HEK293 (cell line): ENCODE measurements around the gene TPRG1.

Experiments used
- CTCF ChIA-PET: fragments of 350-600 bp; formaldehyde crosslinking; extraction: SDS; loops from one replicate; lab custom pipeline; 2021; ENCODE audit warnings: antibody characterized with exemption; lab: Yijun Ruan, JAX
- POLR2A ChIA-PET: fragments of 300-600 bp; formaldehyde crosslinking; extraction: SDS; loops from one replicate; lab custom pipeline; 2020; ENCODE audit warnings: antibody characterized with exemption, inconsistent platforms; lab: Yijun Ruan, JAX
- H3K27ac ChIP-seq: fragments of 200-500 bp; sonication (Bioruptor generic); 2 replicates; pipeline ENCODE4 v1.5.1; 2014; ENCODE audit warnings: low read depth, low read length, control low read depth, inconsistent platforms; ENCODE audit errors: extremely low read depth
- H3K36me3 ChIP-seq, 2 experiments: fragments of 200-500 bp in 1 of 2; sonication (Bioruptor generic) in 1 of 2; 1 replicate in 1 of 2; 2 replicates in 1 of 2; pipeline ENCODE4 v1.5.1; 2014 to 2017; ENCODE audit warnings: inconsistent platforms in 2 of 2, low read length in 2 of 2; ENCODE audit not compliant: control insufficient read depth in 2 of 2, insufficient read depth in 1 of 2
- H3K4me1 ChIP-seq: fragments of 200-500 bp; sonication (Bioruptor generic); 2 replicates; pipeline ENCODE4 v1.5.1; 2014; ENCODE audit warnings: mild to moderate bottlenecking, low read length, inconsistent platforms; ENCODE audit not compliant: control insufficient read depth, insufficient read depth
- H3K4me3 ChIP-seq: 2 replicates; pipeline ENCODE4 v1.5.1; 2011; ENCODE audit warnings: low read depth, mild to moderate bottlenecking, control low read depth, low read length, moderate library complexity
- H3K9me3 ChIP-seq: fragments of 200-500 bp; sonication (Bioruptor generic); 2 replicates; pipeline ENCODE4 v1.5.1; 2014; ENCODE audit warnings: low read depth, low read length, inconsistent platforms; ENCODE audit not compliant: control insufficient read depth, insufficient read depth
- HIC1 ChIP-seq: fragments of 450-650 bp; formaldehyde crosslinking; IDR thresholded peaks from 2 replicates; pipeline ENCODE4 v1.5.1; 2016; ENCODE audit warnings: missing biosample characterization, missing genetic modification characterization
- KLF16 ChIP-seq: fragments of 450-650 bp; formaldehyde crosslinking; IDR thresholded peaks from 2 replicates; pipeline ENCODE4 v1.5.1; 2017; ENCODE audit warnings: missing biosample characterization, missing genetic modification characterization
- KLF17 ChIP-seq: fragments of 450-650 bp; formaldehyde crosslinking; IDR thresholded peaks from 2 replicates; pipeline ENCODE4 v1.5.1; 2016; ENCODE audit warnings: missing biosample characterization, missing genetic modification characterization
- KLF8 ChIP-seq: fragments of 450-650 bp; formaldehyde crosslinking; IDR thresholded peaks from 2 replicates; pipeline ENCODE4 v1.5.1; 2016; ENCODE audit warnings: missing biosample characterization, missing genetic modification characterization
- MZF1 ChIP-seq: fragments of 450-650 bp; formaldehyde crosslinking; IDR thresholded peaks from 2 replicates; pipeline ENCODE4 v1.5.1; 2017; ENCODE audit warnings: missing biosample characterization, missing genetic modification characterization, borderline replicate concordance
- RBAK ChIP-seq: fragments of 450-650 bp; formaldehyde crosslinking; IDR thresholded peaks from 2 replicates; pipeline ENCODE4 v1.5.1; 2016; ENCODE audit warnings: missing biosample characterization, missing genetic modification characterization
- SP2 ChIP-seq: fragments of 450-650 bp; formaldehyde crosslinking; IDR thresholded peaks from 2 replicates; pipeline ENCODE4 v1.5.1; 2016; ENCODE audit warnings: missing biosample characterization, missing genetic modification characterization
- ZBTB8A ChIP-seq: fragments of 450-650 bp; formaldehyde crosslinking; IDR thresholded peaks from 2 replicates; pipeline ENCODE4 v1.5.1; 2016; ENCODE audit warnings: missing biosample characterization, missing genetic modification characterization
- ZFP37 ChIP-seq: fragments of 450-650 bp; formaldehyde crosslinking; IDR thresholded peaks from 2 replicates; pipeline ENCODE4 v1.5.1; 2016; ENCODE audit warnings: missing biosample characterization, missing genetic modification characterization
- ZFP41 ChIP-seq: fragments of 450-650 bp; formaldehyde crosslinking; IDR thresholded peaks from 2 replicates; pipeline ENCODE4 v1.5.1; 2016; ENCODE audit warnings: missing biosample characterization, missing genetic modification characterization, borderline replicate concordance
- ZIC2 ChIP-seq: fragments of 450-650 bp; formaldehyde crosslinking; IDR thresholded peaks from 2 replicates; pipeline ENCODE4 v1.5.1; 2016; ENCODE audit warnings: missing biosample characterization, missing genetic modification characterization
- ZNF138 ChIP-seq: fragments of 450-650 bp; formaldehyde crosslinking; IDR thresholded peaks from 2 replicates; pipeline ENCODE4 v1.5.1; 2016; ENCODE audit warnings: missing biosample characterization, missing genetic modification characterization, borderline replicate concordance
- ZNF157 ChIP-seq: fragments of 450-650 bp; formaldehyde crosslinking; IDR thresholded peaks from 2 replicates; pipeline ENCODE4 v1.5.1; 2016; ENCODE audit warnings: missing biosample characterization, missing genetic modification characterization
- ZNF248 ChIP-seq: fragments of 450-650 bp; formaldehyde crosslinking; IDR thresholded peaks from 2 replicates; pipeline ENCODE4 v1.5.1; 2017; ENCODE audit warnings: missing biosample characterization, missing genetic modification characterization
- ZNF354C ChIP-seq: fragments of 450-650 bp; formaldehyde crosslinking; IDR thresholded peaks from 2 replicates; pipeline ENCODE4 v1.5.1; 2016; ENCODE audit warnings: missing biosample characterization, missing genetic modification characterization, low read depth, borderline replicate concordance
- ZNF514 ChIP-seq: fragments of 450-650 bp; formaldehyde crosslinking; IDR thresholded peaks from 2 replicates; pipeline ENCODE4 v1.5.1; 2016; ENCODE audit warnings: missing biosample characterization, missing genetic modification characterization
- ZNF549 ChIP-seq: fragments of 450-650 bp; IDR thresholded peaks from 2 replicates; pipeline ENCODE4 v1.5.1; 2018; ENCODE audit warnings: missing biosample characterization, missing genetic modification characterization, mild to moderate bottlenecking, inconsistent platforms, moderate library complexity
- ZNF585B ChIP-seq: fragments of 450-650 bp; formaldehyde crosslinking; IDR thresholded peaks from 2 replicates; pipeline ENCODE4 v1.5.1; 2016; ENCODE audit warnings: missing biosample characterization, missing genetic modification characterization
- ZNF629 ChIP-seq: fragments of 450-650 bp; formaldehyde crosslinking; IDR thresholded peaks from 2 replicates; pipeline ENCODE4 v1.5.1; 2017; ENCODE audit warnings: missing biosample characterization, missing genetic modification characterization
- ZNF701 ChIP-seq: fragments of 450-650 bp; formaldehyde crosslinking; IDR thresholded peaks from 2 replicates; pipeline ENCODE4 v1.5.1; 2016; ENCODE audit warnings: missing biosample characterization, missing genetic modification characterization
- ZNF777 ChIP-seq: fragments of 450-650 bp; formaldehyde crosslinking; IDR thresholded peaks from 2 replicates; pipeline ENCODE4 v1.5.1; 2017; ENCODE audit warnings: missing biosample characterization, missing genetic modification characterization, borderline replicate concordance
- ZNF792 ChIP-seq: fragments of 450-650 bp; formaldehyde crosslinking; IDR thresholded peaks from 2 replicates; pipeline ENCODE4 v1.5.1; 2016; ENCODE audit warnings: missing biosample characterization, missing genetic modification characterization
- ZNF837 ChIP-seq: fragments of 450-650 bp; formaldehyde crosslinking; IDR thresholded peaks from 2 replicates; pipeline ENCODE4 v1.5.1; 2016; ENCODE audit warnings: missing biosample characterization, missing genetic modification characterization
- ZNF843 ChIP-seq: fragments of 450-650 bp; formaldehyde crosslinking; IDR thresholded peaks from 2 replicates; pipeline ENCODE4 v1.5.1; 2016; ENCODE audit warnings: missing biosample characterization, missing genetic modification characterization
- ZSCAN23 ChIP-seq: fragments of 450-650 bp; formaldehyde crosslinking; IDR thresholded peaks from 2 replicates; pipeline ENCODE4 v1.5.1; 2016; ENCODE audit warnings: missing biosample characterization, missing genetic modification characterization

The TPRG1 gene

GRCh38 chr3:189139611-189139940, 32.2 kb upstream of the TPRG1 start:
- TF ChIP-seq KLF16 (tag by site-specific recombination) (no peak), ZNF777 (no peak), ZIC2 (tag by site-specific recombination) (no peak), SP2 (tag by site-specific recombination) (no peak), KLF8 (tag by site-specific recombination) (no peak), ZNF837 (no peak), ZFP41 (tag by site-specific recombination) (no peak), ZBTB8A (tag by site-specific recombination) (no peak), ZNF792 (tag by site-specific recombination) (no peak)
- H3K4me1 ChIP-seq = no peaks in the 10 kb centered on the region
- CTCF ChIA-PET = interaction anchor here (0.6 to 1.6 kb wide), 3 partner anchors 9 to 1906 kb away, joined by 3 to 5 read pairs (median 3); no protein-coding TSS in a partner anchor
- H3K4me3 ChIP-seq = no peak overlapping the region
- no peaks in the 10 kb centered on the region for H3K36me3 ChIP-seq
- H3K27ac ChIP-seq = no peak overlapping the region
- POLR2A ChIA-PET = no interaction called here
- H3K9me3 ChIP-seq = no peaks in the 10 kb centered on the region

- Histone ChIP-seq H3K4me1 (no peaks in the 10 kb centered on the region), H3K9me3 (no peaks in the 10 kb centered on the region), H3K4me3 (no peak overlapping the region), H3K36me3 (no peaks in the 10 kb centered on the region), H3K27ac (no peak overlapping the region)
- POLR2A ChIA-PET = no interaction called here
- TF ChIP-seq ZNF843 (tag by site-specific recombination) (no peak), ZNF354C (tag by site-specific recombination) (no peak), RBAK (no peak), ZNF701 (no peak), ZSCAN23 (tag by site-specific recombination) (no peak)
- CTCF ChIA-PET = interaction anchor here (2.1 kb wide), 1 partner anchor 188 kb away, joined by 8 read pairs; no protein-coding TSS in a partner anchor
Measured at GRCh38 chr3:189142527-189142926, 29.2 kb upstream of the TPRG1 start.

GRCh38 chr3:189143321-189143720, 28.4 kb upstream of the TPRG1 start:
- POLR2A ChIA-PET = no interaction called here
- no peak for TF ChIP-seq HIC1
- no peak for TF ChIP-seq ZNF629
- no peak for TF ChIP-seq ZNF585B
- TF ChIP-seq ZFP37 (tag by site-specific recombination) = no peak
- TF ChIP-seq KLF17 (tag by site-specific recombination) = no peak
- Histone ChIP-seq H3K36me3 (no peaks in the 10 kb centered on the region), H3K4me1 (no peaks in the 10 kb centered on the region), H3K4me3 (no peak overlapping the region), H3K27ac (no peak overlapping the region), H3K9me3 (no peaks in the 10 kb centered on the region)
- CTCF ChIA-PET = no interaction called here

GRCh38 chr3:189143771-189144170, 28.0 kb upstream of the TPRG1 start:
- Histone ChIP-seq H3K9me3 (no peaks in the 10 kb centered on the region), H3K4me3 (no peak overlapping the region), H3K4me1 (no peaks in the 10 kb centered on the region), H3K27ac (no peak overlapping the region), H3K36me3 (no peaks in the 10 kb centered on the region)
- POLR2A ChIA-PET = no interaction called here
- CTCF ChIA-PET = interaction anchor here (0.6 kb wide), 1 partner anchor 314 kb away, joined by 3 read pairs; no protein-coding TSS in a partner anchor
- TF ChIP-seq ZNF629 = no peak
- no peak for TF ChIP-seq ZNF248 (tag by site-specific recombination)
- no peak for TF ChIP-seq MZF1 (tag by site-specific recombination)
- no peak for TF ChIP-seq ZNF514 (tag by site-specific recombination)
- TF ChIP-seq ZNF157 (tag by site-specific recombination) = no peak
- TF ChIP-seq ZNF549 (tag by site-specific recombination) = no peak
- TF ChIP-seq ZNF138 (tag by site-specific recombination) = no peak
